DND-41 (cell line): ENCODE results near the gene OR5H6.

Experiments
- ATAC-seq: fragments of 200-7000 bp; cut with Tn5 transposase; 3 replicates; pipeline ENCODE4 v1.9.1; 2021; ENCODE audit warnings: low read depth; ENCODE audit not compliant: insufficient read depth
- DNase-seq: peaks from one replicate; pipeline ENCODE4 v3.0.0-alpha.2; 2020
- H2AFZ ChIP-seq: 2 replicates; pipeline ENCODE4 v1.6.0; 2012; ENCODE audit warnings: low read depth, low read length
- H3K27ac ChIP-seq: 2 replicates; pipeline ENCODE4 v1.5.1; 2012; ENCODE audit warnings: low read length, inconsistent platforms
- H3K27me3 ChIP-seq: fragments of 200-600 bp; sonication (generic); 2 replicates; pipeline ENCODE4 v1.6.0; 2012; ENCODE audit warnings: low read length, mild to moderate bottlenecking, inconsistent platforms; ENCODE audit not compliant: insufficient read depth, poor library complexity
- H3K36me3 ChIP-seq: 2 replicates; pipeline ENCODE4 v1.5.1; 2012; ENCODE audit warnings: low read length, inconsistent platforms; ENCODE audit not compliant: insufficient read depth
- H3K4me1 ChIP-seq: 2 replicates; pipeline ENCODE4 v1.5.1; 2012; ENCODE audit warnings: mild to moderate bottlenecking, low read length; ENCODE audit not compliant: insufficient read depth
- H3K4me2 ChIP-seq: 2 replicates; pipeline ENCODE4 v1.6.0; 2012; ENCODE audit warnings: mild to moderate bottlenecking, moderate library complexity, low read length, inconsistent platforms; ENCODE audit not compliant: insufficient read depth
- H3K4me3 ChIP-seq, 2 experiments: fragments of 200-600 bp in 1 of 2; shearing (Covaris generic) in 1 of 2; 2 replicates each; pipeline ENCODE4 v1.5.1; 2012 to 2016; ENCODE audit warnings: inconsistent platforms in 2 of 2, low read length in 2 of 2, mild to moderate bottlenecking in 2 of 2, low read depth in 1 of 2, moderate library complexity in 1 of 2
- H3K79me2 ChIP-seq: 2 replicates; pipeline ENCODE4 v1.6.0; 2012; ENCODE audit warnings: low read length, inconsistent platforms; ENCODE audit not compliant: insufficient read depth
- H3K9ac ChIP-seq: 2 replicates; pipeline ENCODE4 v1.6.0; 2012; ENCODE audit warnings: low read depth, mild to moderate bottlenecking, inconsistent platforms, low read length, moderate library complexity
- H3K9me3 ChIP-seq: 2 replicates; pipeline ENCODE4 v1.5.1; 2012; ENCODE audit warnings: low read length, moderate library complexity, mild to moderate bottlenecking, inconsistent platforms; ENCODE audit not compliant: insufficient read depth, severe bottlenecking
- H4K20me1 ChIP-seq: 2 replicates; pipeline ENCODE4 v1.6.0; 2012; ENCODE audit warnings: low read length; ENCODE audit not compliant: insufficient read depth
- EZH2 ChIP-seq: IDR thresholded peaks from 3 replicates; pipeline ENCODE4 v1.6.1; 2012; ENCODE audit warnings: borderline replicate concordance, low read depth, mild to moderate bottlenecking, moderate library complexity, low read length, inconsistent platforms; ENCODE audit not compliant: severe bottlenecking
- TF ChIP-seq, protein P1 (sequence below): IDR thresholded peaks from 2 replicates; pipeline ENCODE4 v1.5.1; 2012; ENCODE audit warnings: borderline replicate concordance, low read length, moderate library complexity, mild to moderate bottlenecking; ENCODE audit not compliant: poor library complexity, severe bottlenecking; ENCODE audit errors: extremely low read depth

The OR5H6 gene

DNA sequence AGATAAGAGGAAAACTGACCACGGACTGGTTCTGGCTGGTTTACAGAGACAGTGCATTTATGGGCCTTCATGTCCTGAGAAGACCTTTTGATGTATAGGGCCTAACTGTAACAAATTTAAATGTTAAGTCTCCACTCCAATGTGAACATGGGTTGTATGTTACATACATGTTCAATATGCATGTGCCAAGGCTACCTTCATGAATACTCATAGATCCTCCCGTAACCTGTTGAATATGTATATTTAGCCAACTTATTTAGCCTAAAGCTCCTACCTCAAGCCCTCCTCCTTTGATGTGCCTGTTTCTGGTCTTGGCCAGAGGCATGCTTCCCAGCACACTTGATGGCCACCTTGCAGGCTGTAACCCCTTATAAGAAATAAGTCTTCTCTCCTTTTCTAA lies 18.2 kb downstream of the OR5H6 start, which contains the start of gene OR5H2:
TSS of gene OR5H2 (plus strand) at position 301 of the 400 bp plus-strand sequence. CDS start 398 bp downstream, outside the sequence.
- Histone ChIP-seq H3K4me2 (no peak within 1 kb of the TSS), H3K9me3 (no peaks in the 10 kb centered on the region), H3K36me3 (no peaks in the 10 kb centered on the region), H3K27ac (no peak within 1 kb of the TSS), H2AFZ (no peak within 1 kb of the TSS), H4K20me1 (no peaks in the 10 kb centered on the region), H3K4me1 (no peaks in the 10 kb centered on the region), H3K4me3 (no peak within 1 kb of the TSS), H3K9ac (no peak within 1 kb of the TSS), H3K27me3 (no peaks in the 10 kb centered on the region), H3K79me2 (no peaks in the 10 kb centered on the region)
- DNase-seq (no peak), ATAC-seq (no peak)
- TF ChIP-seq, protein P1, sequence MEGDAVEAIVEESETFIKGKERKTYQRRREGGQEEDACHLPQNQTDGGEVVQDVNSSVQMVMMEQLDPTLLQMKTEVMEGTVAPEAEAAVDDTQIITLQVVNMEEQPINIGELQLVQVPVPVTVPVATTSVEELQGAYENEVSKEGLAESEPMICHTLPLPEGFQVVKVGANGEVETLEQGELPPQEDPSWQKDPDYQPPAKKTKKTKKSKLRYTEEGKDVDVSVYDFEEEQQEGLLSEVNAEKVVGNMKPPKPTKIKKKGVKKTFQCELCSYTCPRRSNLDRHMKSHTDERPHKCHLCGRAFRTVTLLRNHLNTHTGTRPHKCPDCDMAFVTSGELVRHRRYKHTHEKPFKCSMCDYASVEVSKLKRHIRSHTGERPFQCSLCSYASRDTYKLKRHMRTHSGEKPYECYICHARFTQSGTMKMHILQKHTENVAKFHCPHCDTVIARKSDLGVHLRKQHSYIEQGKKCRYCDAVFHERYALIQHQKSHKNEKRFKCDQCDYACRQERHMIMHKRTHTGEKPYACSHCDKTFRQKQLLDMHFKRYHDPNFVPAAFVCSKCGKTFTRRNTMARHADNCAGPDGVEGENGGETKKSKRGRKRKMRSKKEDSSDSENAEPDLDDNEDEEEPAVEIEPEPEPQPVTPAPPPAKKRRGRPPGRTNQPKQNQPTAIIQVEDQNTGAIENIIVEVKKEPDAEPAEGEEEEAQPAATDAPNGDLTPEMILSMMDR: no peak
- TF ChIP-seq EZH2: no peak

DNA sequence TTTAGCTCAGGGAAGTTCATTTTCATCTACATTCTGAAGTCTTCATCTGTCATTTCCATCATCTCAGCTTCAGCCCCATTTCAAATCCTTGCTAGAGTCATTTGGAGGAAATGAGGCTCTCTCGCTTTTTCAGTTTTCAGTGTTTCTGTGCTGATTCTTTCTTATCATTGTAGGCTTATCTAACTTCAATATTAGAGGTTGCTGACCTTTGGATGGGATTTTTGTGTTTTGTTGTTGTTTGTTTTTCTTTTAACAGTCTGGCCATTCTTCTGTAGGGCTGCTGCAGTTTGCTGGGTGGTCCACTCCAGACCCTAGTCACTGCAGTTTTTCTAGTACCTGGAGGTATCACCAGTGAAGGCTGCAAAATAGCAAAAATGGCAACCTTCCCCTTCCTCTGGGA lies 26.9 kb downstream of the OR5H6 start:
- no peak for ATAC-seq
- no peaks in the 10 kb centered on the region for H3K9me3 ChIP-seq
- no peak overlapping the region for H3K9ac ChIP-seq
- H3K36me3 ChIP-seq: no peaks in the 10 kb centered on the region
- H3K79me2 ChIP-seq: no peaks in the 10 kb centered on the region
- no peak for TF ChIP-seq EZH2
- TF ChIP-seq, protein P1: no peak
- no peaks in the 10 kb centered on the region for H3K4me1 ChIP-seq
- no peak for DNase-seq
- no peak overlapping the region for H2AFZ ChIP-seq
- no peaks in the 10 kb centered on the region for H4K20me1 ChIP-seq
- no peak overlapping the region for H3K27ac ChIP-seq
- H3K4me2 ChIP-seq: no peak overlapping the region
- no peaks in the 10 kb centered on the region for H3K27me3 ChIP-seq
- H3K4me3 ChIP-seq: no peak overlapping the region

DNA sequence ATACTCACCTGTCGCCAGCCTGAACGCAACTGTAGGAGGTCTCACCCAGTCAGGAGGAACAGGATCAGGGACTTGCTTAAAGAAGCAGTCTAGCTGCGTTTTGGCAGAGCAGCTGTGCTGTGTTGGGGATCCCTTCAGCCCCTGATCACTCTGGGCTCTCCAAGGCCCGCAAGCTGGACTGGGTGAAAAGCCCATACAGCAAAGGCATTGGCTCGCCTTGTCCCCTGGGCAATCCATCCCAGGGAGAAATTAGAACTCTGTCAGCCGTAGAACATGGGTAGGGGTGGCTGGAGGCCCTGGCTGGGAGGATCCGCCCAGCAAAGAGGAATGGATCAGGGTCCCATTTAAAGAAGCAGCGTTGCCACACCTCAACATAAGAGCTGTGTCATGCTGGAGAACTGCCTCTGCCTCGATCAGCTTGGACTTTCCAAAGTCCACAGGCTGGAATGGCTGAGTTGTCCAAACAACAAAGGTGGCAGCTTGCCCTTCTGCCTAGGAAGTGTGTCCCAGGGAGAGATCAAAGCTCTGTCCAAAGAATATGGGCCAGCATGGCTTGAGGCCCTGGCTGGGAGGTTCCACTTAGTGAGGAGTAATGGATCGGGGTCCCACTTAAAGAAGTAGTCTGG lies 27.4 kb downstream of the OR5H6 start:
- Histone ChIP-seq H3K9me3 (no peaks in the 10 kb centered on the region), H3K27me3 (no peaks in the 10 kb centered on the region), H3K4me1 (no peaks in the 10 kb centered on the region), H3K9ac (no peak overlapping the region), H3K4me2 (no peak overlapping the region), H3K4me3 (no peak overlapping the region), H3K27ac (no peak overlapping the region), H2AFZ (no peak overlapping the region), H3K79me2 (no peaks in the 10 kb centered on the region), H3K36me3 (no peaks in the 10 kb centered on the region), H4K20me1 (no peaks in the 10 kb centered on the region)
- no peak for ATAC-seq
- DNase-seq: no peak
- TF ChIP-seq EZH2: no peak
- TF ChIP-seq, protein P1: no peak
